Cerebellar nuclear complex (tissue), 1 donor: ENCODE results near the gene PRR16.
A peak's percentile ranks its signal among the peaks of the same experiment; 100 is the strongest.

ENCODE experiments used
- DNase-seq, 2 experiments: peaks; one replicate each; lab custom pipeline; 2025; lab: John Stamatoyannopoulos, UW

The PRR16 gene

GRCh38 chr5:120463006-120463680, 957 bp upstream of the PRR16 start:
- no peak for DNase-seq

DNA sequence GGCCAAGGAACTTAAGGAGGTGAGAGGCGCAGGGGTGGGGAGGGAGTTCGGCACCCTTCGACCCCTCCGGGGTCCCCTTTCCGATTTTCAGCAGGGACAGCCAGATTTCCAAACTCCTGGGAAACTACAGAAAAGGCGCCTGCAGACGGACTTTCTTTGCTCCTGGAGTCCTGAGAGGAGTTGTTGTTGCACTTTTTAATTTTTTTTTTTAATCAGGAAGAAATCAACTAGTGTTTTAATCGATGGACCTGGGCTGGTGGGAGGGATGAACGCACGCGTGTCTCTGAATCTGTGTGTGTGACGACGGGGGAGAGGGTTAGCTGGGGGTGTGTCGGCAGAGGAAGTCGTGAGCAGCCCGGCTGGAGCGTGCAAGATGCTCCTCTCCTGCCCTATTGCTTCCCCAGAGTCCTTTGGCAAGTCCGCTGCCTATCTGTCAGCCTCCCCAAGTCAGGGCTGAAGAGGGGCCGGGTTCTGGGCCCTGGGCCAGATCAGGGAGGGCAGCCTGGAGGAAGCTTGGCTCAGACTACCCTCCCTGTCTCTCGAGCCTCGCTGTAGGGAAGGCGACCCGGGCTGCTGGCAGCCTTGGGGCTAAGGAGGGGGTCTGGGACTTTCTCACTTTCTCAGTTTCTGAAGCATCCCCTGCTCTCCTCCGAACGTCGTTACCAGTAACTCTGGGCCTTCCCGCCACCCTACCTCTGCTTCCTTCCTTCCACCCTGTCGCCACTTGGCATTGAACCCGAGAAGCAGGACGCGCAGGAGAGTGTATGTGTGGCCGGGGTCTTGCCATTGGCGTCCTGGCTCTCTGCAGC, 731 bp downstream of the PRR16 start:
- peak in 1 of 2 experiments; percentile 36 for DNase-seq

- no peak for DNase-seq
Observed at GRCh38 chr5:120465436-120465961, 1.4 kb downstream of the PRR16 start.

- DNase-seq = no peak
Observed at GRCh38 chr5:120466341-120467006, 2.4 kb downstream of the PRR16 start.

- no peak for DNase-seq
Observed at GRCh38 chr5:120471971-120472370, 7.9 kb downstream of the PRR16 start.

DNA sequence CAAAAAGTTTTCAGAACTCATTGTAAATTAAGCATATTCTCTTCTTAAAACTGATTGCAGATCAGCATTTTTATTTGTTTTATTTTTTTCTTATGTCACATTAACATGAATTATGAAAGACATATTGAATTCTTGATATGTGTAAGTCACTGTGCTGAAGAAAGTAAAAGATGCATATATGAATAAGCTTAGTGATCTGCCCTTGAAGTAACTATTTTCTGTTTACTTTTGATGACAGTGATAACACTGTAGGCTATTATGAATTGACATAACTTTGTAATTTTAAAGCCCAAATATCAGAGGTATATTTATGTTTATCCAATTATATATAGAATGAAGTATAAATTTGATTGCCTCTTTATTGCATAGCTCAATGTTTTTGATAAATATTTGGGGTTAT, 8.8 kb downstream of the PRR16 start:
- DNase-seq = no peak

DNA sequence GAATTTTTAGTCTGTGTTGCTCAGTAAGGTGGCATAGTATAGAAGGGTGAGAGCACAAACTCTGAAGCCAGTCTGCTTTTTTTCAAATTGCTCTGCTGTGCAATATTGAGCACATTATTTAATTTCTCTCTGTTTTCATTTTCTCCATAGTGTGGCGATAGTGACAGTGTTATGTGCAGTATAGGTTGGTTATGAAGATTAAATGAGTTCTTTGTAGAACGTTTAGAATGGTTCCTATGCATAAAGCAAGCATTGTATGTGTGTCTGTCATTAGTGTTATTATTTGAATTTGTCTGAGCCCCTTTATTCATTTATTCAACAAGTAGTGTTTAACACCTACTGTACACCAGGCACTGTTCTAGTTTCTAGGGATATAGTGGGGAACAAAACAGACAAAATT, 9.2 kb downstream of the PRR16 start:
- DNase-seq = no peak

- DNase-seq = no peak
Observed at GRCh38 chr5:120476063-120476462, 12.0 kb downstream of the PRR16 start.

DNA sequence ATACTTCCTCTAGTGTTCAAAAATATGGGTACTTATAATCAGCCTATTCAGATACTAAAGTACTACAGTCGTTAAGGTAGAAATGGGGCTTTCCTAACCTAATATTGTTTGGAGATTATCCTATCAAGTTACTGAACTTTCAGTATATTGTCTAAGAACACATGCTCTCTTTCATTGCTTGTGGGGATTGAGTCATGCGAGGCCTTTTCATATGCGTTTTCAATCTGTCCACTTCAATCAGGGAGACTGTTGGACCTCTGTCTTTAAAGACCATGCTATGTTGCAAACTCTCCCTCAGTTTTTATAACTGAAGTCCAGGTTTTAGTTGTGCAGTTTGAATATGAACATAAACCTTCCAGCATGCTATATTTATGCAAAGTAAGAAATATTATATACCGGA, 15.0 kb downstream of the PRR16 start:
- DNase-seq = no peak

- no peak for DNase-seq
Observed at GRCh38 chr5:120499876-120500563, 35.9 kb downstream of the PRR16 start.

DNA sequence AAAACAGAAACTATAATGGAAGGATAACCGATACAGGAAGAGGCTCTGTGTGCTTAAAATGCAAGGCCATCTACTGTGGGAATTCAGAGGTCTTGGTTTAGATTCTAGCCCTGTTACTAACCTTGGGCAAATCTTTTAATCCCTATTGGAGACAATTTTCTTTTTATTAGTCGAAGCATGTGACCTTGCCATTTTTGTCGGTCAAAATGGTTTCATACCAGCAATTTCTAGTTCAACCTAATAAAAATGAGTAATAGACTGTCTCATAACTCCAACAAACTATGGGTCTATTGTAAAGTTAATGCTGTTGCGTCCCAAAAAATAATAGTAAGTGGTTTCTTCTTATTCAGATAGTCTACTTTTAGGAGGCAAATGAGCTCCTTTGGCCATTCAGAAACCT, 38.4 kb downstream of the PRR16 start:
- no peak for DNase-seq

- no peak for DNase-seq
Observed at GRCh38 chr5:120503341-120503740, 39.2 kb downstream of the PRR16 start.

GRCh38 chr5:120504057-120504456, 40.0 kb downstream of the PRR16 start:
- DNase-seq = no peak

- DNase-seq = no peak
Observed at GRCh38 chr5:120507197-120507596, 43.1 kb downstream of the PRR16 start.

- DNase-seq = no peak
Observed at GRCh38 chr5:120507800-120508463, 43.8 kb downstream of the PRR16 start.

DNA sequence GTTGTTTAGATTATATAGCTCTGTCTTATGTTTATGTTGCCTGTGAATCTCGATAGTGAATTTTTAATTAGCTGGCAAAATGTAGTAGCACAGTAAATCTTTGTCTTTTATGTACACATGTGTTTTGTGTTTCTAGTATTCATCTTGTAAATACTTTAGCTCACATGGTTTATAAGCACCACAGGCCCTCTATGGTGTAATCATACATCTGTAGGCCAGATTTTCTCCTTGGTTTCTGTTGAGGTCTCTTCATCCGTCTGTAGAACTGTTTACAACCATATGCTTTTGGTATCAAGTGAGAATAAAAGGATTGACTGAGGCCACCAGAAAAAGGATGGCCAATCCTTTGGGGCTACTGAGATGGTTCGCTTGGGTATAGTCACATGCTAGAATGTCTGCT, 45.0 kb downstream of the PRR16 start:
- DNase-seq = no peak

- DNase-seq = no peak
Observed at GRCh38 chr5:120510098-120510637, 46.1 kb downstream of the PRR16 start.

GRCh38 chr5:120510994-120511686, 47.0 kb downstream of the PRR16 start:
- no peak for DNase-seq

GRCh38 chr5:120512068-120512467, 48.0 kb downstream of the PRR16 start:
- no peak for DNase-seq

- no peak for DNase-seq
Observed at GRCh38 chr5:120512791-120513650, 48.9 kb downstream of the PRR16 start.
